Astrocyte (in vitro differentiated cells and primary cell): ENCODE data around the gene SLC9A5. TPM values are rescaled to one million over a fixed set of nuclear protein-coding genes. Genes with fewer than 3 reads are reported as not detected.

ENCODE experiments used
- DNase-seq: peaks from one replicate; pipeline ENCODE4 v3.0.0-alpha.2; 2010; ENCODE audit warnings: low read depth
- FAIRE-seq: peaks from 2 replicates; lab custom pipeline; 2011; peaks lifted over from hg19 to GRCh38; lab: Jason Lieb, UNC
- H2AFZ ChIP-seq: 2 replicates; pipeline ENCODE4 v1.6.0; 2012; ENCODE audit warnings: low read depth, low read length, inconsistent platforms
- H3K27ac ChIP-seq: 2 replicates; pipeline ENCODE4 v1.5.1; 2011; ENCODE audit warnings: low read depth, low read length, inconsistent platforms
- H3K27me3 ChIP-seq: 2 replicates; pipeline ENCODE4 v1.6.0; 2011; ENCODE audit warnings: low read length, inconsistent platforms; ENCODE audit not compliant: insufficient read depth
- H3K36me3 ChIP-seq: 2 replicates; pipeline ENCODE4 v1.5.1; 2011; ENCODE audit warnings: low read length, inconsistent platforms; ENCODE audit not compliant: insufficient read depth
- H3K4me1 ChIP-seq: 2 replicates; pipeline ENCODE4 v1.5.1; 2011; ENCODE audit warnings: low read length, inconsistent platforms; ENCODE audit not compliant: insufficient read depth
- H3K4me2 ChIP-seq: 2 replicates; pipeline ENCODE4 v1.6.0; 2012; ENCODE audit warnings: low read length, inconsistent platforms
- H3K4me3 ChIP-seq: 2 replicates; pipeline ENCODE4 v1.5.1; 2011; ENCODE audit warnings: low read depth, mild to moderate bottlenecking, low read length, inconsistent platforms; ENCODE audit not compliant: insufficient read depth
- H3K79me2 ChIP-seq: 2 replicates; pipeline ENCODE4 v1.6.0; 2012; ENCODE audit warnings: mild to moderate bottlenecking, low read length, inconsistent platforms; ENCODE audit not compliant: insufficient read depth
- H3K9ac ChIP-seq: 2 replicates; pipeline ENCODE4 v1.6.0; 2012; ENCODE audit warnings: mild to moderate bottlenecking, low read length, inconsistent platforms
- H3K9me3 ChIP-seq: 2 replicates; pipeline ENCODE4 v1.5.1; 2012; ENCODE audit warnings: low read depth, mild to moderate bottlenecking, low read length, inconsistent platforms; ENCODE audit not compliant: insufficient read depth
- H4K20me1 ChIP-seq: 2 replicates; pipeline ENCODE4 v1.6.0; 2012; ENCODE audit warnings: low read length, inconsistent platforms; ENCODE audit not compliant: insufficient read depth
- H3K27ac Mint-ChIP-seq: one replicate; pipeline ENCODE4 v1.8.0; 2021; ENCODE audit warnings: mild to moderate bottlenecking, mixed read lengths; ENCODE audit not compliant: unreplicated experiment
- H3K27me3 Mint-ChIP-seq: one replicate; pipeline ENCODE4 v1.8.0; 2021; ENCODE audit warnings: low read depth, mixed read lengths; ENCODE audit not compliant: unreplicated experiment
- H3K36me3 Mint-ChIP-seq: one replicate; pipeline ENCODE4 v1.8.0; 2021; ENCODE audit warnings: low read depth, mixed read lengths; ENCODE audit not compliant: unreplicated experiment
- H3K4me1 Mint-ChIP-seq: one replicate; pipeline ENCODE4 v1.8.0; 2021; ENCODE audit warnings: low read depth, mixed read lengths; ENCODE audit not compliant: unreplicated experiment
- H3K4me3 Mint-ChIP-seq: one replicate; pipeline ENCODE4 v1.8.0; 2021; ENCODE audit warnings: mild to moderate bottlenecking, moderate library complexity, mixed read lengths; ENCODE audit not compliant: unreplicated experiment
- H3K9me3 Mint-ChIP-seq: one replicate; pipeline ENCODE4 v1.8.0; 2021; ENCODE audit warnings: mild to moderate bottlenecking, mixed read lengths; ENCODE audit not compliant: unreplicated experiment
- CTCF ChIP-seq: IDR thresholded peaks from 2 replicates; pipeline ENCODE4 v1.5.1; 2011; ENCODE audit warnings: low read depth, mild to moderate bottlenecking, inconsistent platforms, low read length, moderate library complexity; ENCODE audit not compliant: insufficient read depth
- EZH2 ChIP-seq: IDR thresholded peaks from 2 replicates; pipeline ENCODE4 v1.6.1; 2012; ENCODE audit warnings: mild to moderate bottlenecking, low read length, inconsistent platforms; ENCODE audit not compliant: insufficient read depth
- total RNA-seq: library from RNA; stranded (reverse); gene quantifications from 2 replicates; pipeline ENCODE4 v1.2.1, GENCODE V29; 2021

Gene SLC9A5
- total RNA-seq, 1 donor from 2014 or later, result 2.5 TPM

- peaks cover 2% of the 10 kb centered on the region for H3K36me3 Mint-ChIP-seq
- Histone ChIP-seq H4K20me1 (no peaks in the 10 kb centered on the region), H3K9ac (no peak overlapping the region), H3K79me2 (no peaks in the 10 kb centered on the region), H3K36me3 (no peaks in the 10 kb centered on the region), H3K4me1 (peaks cover 17% of the 10 kb centered on the region), H3K27me3 (no peaks in the 10 kb centered on the region), H3K4me3 (no peak overlapping the region), H3K9me3 (no peaks in the 10 kb centered on the region), H3K4me2 (no peak overlapping the region), H3K27ac (no peak overlapping the region), H2AFZ (no peak overlapping the region)
- H3K4me3 Mint-ChIP-seq, result no peak overlapping the region
- H3K27me3 Mint-ChIP-seq, result peaks cover 31% of the 10 kb centered on the region
- DNase-seq (no peak), FAIRE-seq (no peak)
- no peak for TF ChIP-seq CTCF
- H3K4me1 Mint-ChIP-seq, result peaks cover 6% of the 10 kb centered on the region
- no peaks in the 10 kb centered on the region for H3K9me3 Mint-ChIP-seq
- H3K27ac Mint-ChIP-seq, result no peak overlapping the region
Observed at GRCh38 chr16:67252609-67253497, 4.1 kb downstream of the SLC9A5 start.

GRCh38 chr16:67254801-67255552 lies 6.2 kb downstream of the SLC9A5 start:
- H3K27ac ChIP-seq, result no peak overlapping the region

More at GRCh38 chr16:67254801-67255552, 6.2 kb downstream of the SLC9A5 start:
- Histone ChIP-seq H3K4me1 (peaks cover 1% of the 10 kb centered on the region), H3K27me3 (no peaks in the 10 kb centered on the region), H3K9ac (no peak overlapping the region), H2AFZ (no peak overlapping the region), H3K9me3 (no peaks in the 10 kb centered on the region), H3K36me3 (no peaks in the 10 kb centered on the region), H3K79me2 (no peaks in the 10 kb centered on the region), H4K20me1 (no peaks in the 10 kb centered on the region), H3K4me3 (no peak overlapping the region), H3K4me2 (no peak overlapping the region)
- FAIRE-seq (no peak), DNase-seq (no peak)
- TF ChIP-seq CTCF (no peak), EZH2 (no peak)
- Mint-ChIP-seq H3K9me3 (peaks cover 2% of the 10 kb centered on the region), H3K27ac (no peak overlapping the region), H3K4me3 (no peak overlapping the region), H3K36me3 (peaks cover 4% of the 10 kb centered on the region), H3K27me3 (peaks cover 31% of the 10 kb centered on the region), H3K4me1 (no peaks in the 10 kb centered on the region)
